ENCODE data around the gene TMEM266.

GRCh38 chr15:76177491-76178040, 117.8 kb downstream of the TMEM266 start:
- TF ChIP-seq CTCF (IDR thresholded peaks at IDR 0.05; ENCODE audit: low read depth, low read length) (no peak), MYC (IDR thresholded peaks at IDR 0.05; ENCODE audit: low read depth, low read length) (no peak)
